ENCODE measurements around the gene COA6.
"Not testable (repeated sequence)": the region's sequence is repeated elsewhere in the genome, so short reads cannot be mapped to it uniquely, and the experiment has no call there.

COA6 gene

GRCh38 chr1:234369033-234369430 is 4.2 kb upstream of the COA6 start:
- in situ Hi-C loops (cut with MboI; ENCODE audit: low sequenced_read_pairs, unreplicated experiment) = no loop called here
- no peak for TF ChIP-seq CTCF (IDR thresholded peaks at IDR 0.05; ENCODE audit: borderline replicate concordance, control extremely low read depth, extremely low read depth, insufficient read depth, missing control alignments)
- no peak for DNase-seq (ENCODE audit: low spot score)

GRCh38 chr1:234369784-234370183 is 3.5 kb upstream of the COA6 start:
- DNase-seq (ENCODE audit: low spot score) = no peak
- TF ChIP-seq CTCF (IDR thresholded peaks at IDR 0.05; ENCODE audit: borderline replicate concordance, control extremely low read depth, extremely low read depth, insufficient read depth, missing control alignments) = no peak
- in situ Hi-C loops (cut with MboI; ENCODE audit: low sequenced_read_pairs, unreplicated experiment) = no loop called here

- in situ Hi-C loops (cut with MboI; ENCODE audit: low sequenced_read_pairs, unreplicated experiment) = no loop called here
- TF ChIP-seq CTCF (IDR thresholded peaks at IDR 0.05; ENCODE audit: borderline replicate concordance, control extremely low read depth, extremely low read depth, insufficient read depth, missing control alignments) = no peak
- no peak for DNase-seq (ENCODE audit: low spot score)
Measured at GRCh38 chr1:234371414-234371813, 1.8 kb upstream of the COA6 start.

- TF ChIP-seq CTCF (IDR thresholded peaks at IDR 0.05; ENCODE audit: borderline replicate concordance, control extremely low read depth, extremely low read depth, insufficient read depth, missing control alignments) = no peak
- DNase-seq (ENCODE audit: low spot score) = no peak
- in situ Hi-C loops (cut with MboI; ENCODE audit: low sequenced_read_pairs, unreplicated experiment) = no loop called here
Measured at GRCh38 chr1:234372011-234372757, 1.1 kb upstream of the COA6 start.

- in situ Hi-C loops (cut with MboI; ENCODE audit: low sequenced_read_pairs, unreplicated experiment) = no loop called here
Measured at GRCh38 chr1:234373959-234374254, 651 bp downstream of the COA6 start.

GRCh38 chr1:234375672-234376071 is 2.4 kb downstream of the COA6 start:
- in situ Hi-C loops (cut with MboI; ENCODE audit: low sequenced_read_pairs, unreplicated experiment) = no loop called here
- DNase-seq (ENCODE audit: low spot score) = no peak
- TF ChIP-seq CTCF (IDR thresholded peaks at IDR 0.05; ENCODE audit: borderline replicate concordance, control extremely low read depth, extremely low read depth, insufficient read depth, missing control alignments) = no peak

More at GRCh38 chr1:234373959-234374254, 651 bp downstream of the COA6 start:
- TF ChIP-seq CTCF (IDR thresholded peaks at IDR 0.05; ENCODE audit: borderline replicate concordance, control extremely low read depth, extremely low read depth, insufficient read depth, missing control alignments) = no peak
- DNase-seq (ENCODE audit: low spot score) = no peak

- DNase-seq (ENCODE audit: low spot score); in situ Hi-C loops (cut with MboI; ENCODE audit: low sequenced_read_pairs, unreplicated experiment): not testable (repeated sequence)
Measured at GRCh38 chr1:234379591-234380109, 6.4 kb downstream of the COA6 start.
